Measurements from ENCODE around the gene ABCC4.

Gene ABCC4

GRCh38 chr13:95301183-95301967, at the start of gene ABCC4:
Gene ABCC4, minus strand, starts transcription at chr13:95301451. Its CDS starts 137 bp downstream, at chr13:95301314.
- peak in 1 of 2 experiments; percentile 42 for DNase-seq (ENCODE audit: low read depth in 2 of 2)

GRCh38 chr13:95349267-95349666, 48.0 kb upstream of the ABCC4 start:
- no peak for DNase-seq (ENCODE audit: low read depth in 2 of 2)

- DNase-seq (ENCODE audit: low read depth in 2 of 2) = no peak
Observed at GRCh38 chr13:95343944-95344343, 42.7 kb upstream of the ABCC4 start.

- no peak for DNase-seq (ENCODE audit: low read depth in 2 of 2)
Observed at GRCh38 chr13:95341441-95341840, 40.2 kb upstream of the ABCC4 start.

GRCh38 chr13:95338905-95339304, 37.7 kb upstream of the ABCC4 start:
- DNase-seq (ENCODE audit: low read depth in 2 of 2) = no peak

- no peak for DNase-seq (ENCODE audit: low read depth in 2 of 2)
Observed at GRCh38 chr13:95337597-95337996, 36.3 kb upstream of the ABCC4 start.

GRCh38 chr13:95335667-95336066, 34.4 kb upstream of the ABCC4 start:
- DNase-seq (ENCODE audit: low read depth in 2 of 2) = no peak

- no peak for DNase-seq (ENCODE audit: low read depth in 2 of 2)
Observed at GRCh38 chr13:95328386-95328785, 27.1 kb upstream of the ABCC4 start.

- no peak for DNase-seq (ENCODE audit: low read depth in 2 of 2)
Observed at GRCh38 chr13:95327190-95327589, 25.9 kb upstream of the ABCC4 start.

- DNase-seq (ENCODE audit: low read depth in 2 of 2) = no peak
Observed at GRCh38 chr13:95326695-95327094, 25.4 kb upstream of the ABCC4 start.

GRCh38 chr13:95325485-95325884, 24.2 kb upstream of the ABCC4 start:
- DNase-seq (ENCODE audit: low read depth in 2 of 2) = no peak

GRCh38 chr13:95323930-95324662, 22.8 kb upstream of the ABCC4 start:
- no peak for DNase-seq (ENCODE audit: low read depth in 2 of 2)

- no peak for DNase-seq (ENCODE audit: low read depth in 2 of 2)
Observed at GRCh38 chr13:95319551-95320274, 18.5 kb upstream of the ABCC4 start.

- DNase-seq (ENCODE audit: low read depth in 2 of 2) = no peak
Observed at GRCh38 chr13:95317039-95317989, 16.1 kb upstream of the ABCC4 start.

- DNase-seq (ENCODE audit: low read depth in 2 of 2) = no peak
Observed at GRCh38 chr13:95315752-95316151, 14.5 kb upstream of the ABCC4 start.

GRCh38 chr13:95307507-95307906, 6.3 kb upstream of the ABCC4 start:
- no peak for DNase-seq (ENCODE audit: low read depth in 2 of 2)

- DNase-seq (ENCODE audit: low read depth in 2 of 2) = no peak
Observed at GRCh38 chr13:95304453-95304852, 3.2 kb upstream of the ABCC4 start.

- DNase-seq (ENCODE audit: low read depth in 2 of 2) = no peak
Observed at GRCh38 chr13:95301968-95302393, 730 bp upstream of the ABCC4 start.

- DNase-seq (ENCODE audit: low read depth in 2 of 2) = no peak
Observed at GRCh38 chr13:95300625-95301182, 547 bp downstream of the ABCC4 start.

- DNase-seq (ENCODE audit: low read depth in 2 of 2) = no peak
Observed at GRCh38 chr13:95298971-95299621, 2.2 kb downstream of the ABCC4 start.

Measured in fibroblast of skin of left biceps (primary cell).